Smooth muscle cell (in vitro differentiated cells): ENCODE results near the gene HGFAC. TPM values are rescaled to one million over a fixed set of nuclear protein-coding genes. Genes with fewer than 3 reads are reported as not detected.

Experiments used
- DNase-seq: peaks from one replicate; lab custom pipeline; 2025; ENCODE audit not compliant: unreplicated experiment; lab: John Stamatoyannopoulos, UW
- H2AFZ ChIP-seq: fragments of 200-600 bp; sonication (generic); 2 replicates; pipeline ENCODE4 v1.6.0; 2016; ENCODE audit warnings: antibody characterized with exemption, low read depth, mild to moderate bottlenecking
- H3F3A ChIP-seq: fragments of 200-600 bp; sonication (generic); 2 replicates; pipeline ENCODE4 v1.6.0; 2017; ENCODE audit warnings: antibody characterized with exemption, low read depth
- H3K27ac ChIP-seq: fragments of 200-600 bp; sonication (generic); 2 replicates; pipeline ENCODE4 v1.5.1; 2016; ENCODE audit warnings: low read depth, mild to moderate bottlenecking
- H3K27me3 ChIP-seq: fragments of 200-600 bp; sonication (generic); 2 replicates; pipeline ENCODE4 v1.6.1; 2016; ENCODE audit warnings: low read depth, mild to moderate bottlenecking
- H3K36me3 ChIP-seq: fragments of 200-600 bp; sonication (generic); 2 replicates; pipeline ENCODE4 v1.5.1; 2016; ENCODE audit warnings: low read depth
- H3K4me1 ChIP-seq: fragments of 200-600 bp; sonication (generic); 2 replicates; pipeline ENCODE4 v1.5.1; 2016; ENCODE audit warnings: low read depth
- H3K4me2 ChIP-seq: fragments of 200-600 bp; sonication (generic); 2 replicates; pipeline ENCODE4 v1.6.0; 2016; ENCODE audit warnings: mild to moderate bottlenecking
- H3K4me3 ChIP-seq: fragments of 200-600 bp; sonication (generic); 2 replicates; pipeline ENCODE4 v1.5.1; 2016; ENCODE audit warnings: mild to moderate bottlenecking
- H3K79me2 ChIP-seq: fragments of 200-600 bp; sonication (generic); 2 replicates; pipeline ENCODE4 v1.6.0; 2016; ENCODE audit warnings: low read depth, mild to moderate bottlenecking
- H3K9ac ChIP-seq: fragments of 200-600 bp; sonication (generic); 2 replicates; pipeline ENCODE4 v1.6.0; 2016; ENCODE audit warnings: low read depth
- H3K9me3 ChIP-seq: fragments of 200-600 bp; sonication (generic); replicated peaks from 2 replicates; pipeline ENCODE4 v1.5.1; 2016; ENCODE audit warnings: low read depth
- H4K20me1 ChIP-seq: fragments of 200-600 bp; sonication (generic); 2 replicates; pipeline ENCODE4 v1.6.0; 2016; ENCODE audit warnings: low read depth
- CTCF ChIP-seq: fragments of 200-600 bp; sonication (generic); IDR thresholded peaks from 2 replicates; pipeline ENCODE4 v1.5.1; 2017; ENCODE audit warnings: borderline replicate concordance, mild to moderate bottlenecking, antibody characterized with exemption; ENCODE audit not compliant: insufficient read depth, poor library complexity, severe bottlenecking
- WGBS: methylation state at CpG from one replicate; pipeline ENCODE4 v1.1.7; 2016; ENCODE audit warnings: low lambda C conversion rate; 5-methylcytosine and 5-hydroxymethylcytosine counted together
- polyA plus RNA-seq: library from polyadenylated mRNA; unstranded; fragments of >200 nt; fragmentation: Nextera tagmentation; extraction: Ambion mirVana; gene quantifications from 2 replicates; pipeline ENCODE4 v1.2.1, GENCODE V29; 2016
- total RNA-seq: library from RNA; depleted of rRNA; stranded (reverse); fragments of >200 nt; gene quantifications from 2 replicates; pipeline ENCODE4 v1.2.3, GENCODE V29; 2014

HGFAC gene
- total and polyA plus RNA-seq, 2 experiments from 2014 or later = 0.58 TPM; not detected in 1

GRCh38 chr4:3497523-3498389 is 56.0 kb downstream of the HGFAC start:
- Histone ChIP-seq H3K9me3 (no peaks in the 10 kb centered on the region), H3K27ac (no peak overlapping the region), H2AFZ (no peak overlapping the region), H3K79me2 (no peaks in the 10 kb centered on the region), H3K27me3 (no peaks in the 10 kb centered on the region), H3K9ac (no peak overlapping the region), H3K36me3 (no peaks in the 10 kb centered on the region), H3F3A (no peaks in the 10 kb centered on the region), H4K20me1 (peaks cover 67% of the 10 kb centered on the region), H3K4me2 (no peak overlapping the region), H3K4me3 (no peak overlapping the region), H3K4me1 (peaks cover 8% of the 10 kb centered on the region)
- TF ChIP-seq CTCF = no peak
- no peak for DNase-seq
- WGBS = 87% methylated on average over 24 of the region's 24 CpGs

GRCh38 chr4:3498407-3498806 is 56.6 kb downstream of the HGFAC start:
- Histone ChIP-seq H3K4me3 (no peak overlapping the region), H3K27ac (no peak overlapping the region), H3K79me2 (no peaks in the 10 kb centered on the region), H2AFZ (no peak overlapping the region), H3K27me3 (no peaks in the 10 kb centered on the region), H3K36me3 (no peaks in the 10 kb centered on the region), H4K20me1 (peaks cover 73% of the 10 kb centered on the region), H3K4me1 (peaks cover 8% of the 10 kb centered on the region), H3K9ac (no peak overlapping the region), H3K4me2 (no peak overlapping the region), H3K9me3 (no peaks in the 10 kb centered on the region), H3F3A (no peaks in the 10 kb centered on the region)
- no peak for DNase-seq
- no peak for TF ChIP-seq CTCF
- WGBS = 95% methylated on average over 11 of the region's 11 CpGs

Other genes starting within 250 kb of the HGFAC start
- 1.4 TPM in 2 replicates for gene MSANTD1, start 192.8 kb upstream of the HGFAC start, total RNA-seq
- gene MSANTD1, start 192.8 kb upstream of the HGFAC start, polyA plus RNA-seq = 0.30 and 0.43 TPM in 2 replicates
- gene RGS12, start 148.9 kb upstream of the HGFAC start, total RNA-seq = 13.0 and 28.5 TPM in 2 replicates
- gene RGS12, start 148.9 kb upstream of the HGFAC start, polyA plus RNA-seq = 20.5 and 38.7 TPM in 2 replicates
- gene DOK7, start 21.3 kb downstream of the HGFAC start, total RNA-seq = not detected in 2 replicates
- gene DOK7, start 21.3 kb downstream of the HGFAC start, polyA plus RNA-seq = 1.4 TPM in 1 of 2 replicates, not detected in the other
- 82.6 and 87.0 TPM in 2 replicates for gene LRPAP1, start 90.5 kb downstream of the HGFAC start, total RNA-seq
- gene LRPAP1, start 90.5 kb downstream of the HGFAC start, polyA plus RNA-seq = 277 and 293 TPM in 2 replicates